ENCODE data around the gene IMPA2. TPM values are rescaled to one million over a fixed set of nuclear protein-coding genes. Genes with fewer than 3 reads are reported as not detected.

The IMPA2 gene
- total RNA-seq, 2 experiments from 2014 or later: 17.7 to 20.8 TPM

- no peak for ATAC-seq
These were observed 24.5 kb downstream of the IMPA2 start for GRCh38 chr18:12005538-12006487.

DNA sequence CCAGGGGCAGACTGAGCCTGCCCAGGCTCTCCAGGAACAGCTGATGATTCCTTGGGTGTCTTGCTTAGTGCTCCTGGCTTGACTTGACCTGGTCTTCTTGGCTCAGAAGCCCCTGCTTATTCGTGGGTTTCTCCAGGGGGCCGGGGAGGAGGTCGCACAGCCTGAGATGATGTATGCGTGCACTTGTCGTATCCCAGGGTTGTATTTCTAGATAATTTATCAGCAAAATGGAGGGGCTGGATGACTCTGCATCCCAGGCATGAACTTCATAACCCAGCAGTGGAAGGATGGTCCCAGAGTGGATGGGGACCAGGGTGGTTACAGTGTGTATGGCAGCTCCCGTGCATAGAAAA, 25.2 kb downstream of the IMPA2 start:
- TF ChIP-seq CTCF (IDR thresholded peaks at IDR 0.05): no peak
- Mint-ChIP-seq H3K9me3 (no peaks in the 10 kb centered on the region), H3K4me1 (ENCODE audit: low read depth) (no peaks in the 10 kb centered on the region), H3K36me3 (ENCODE audit: low read depth) (peaks cover under 1% of the 10 kb centered on the region), H3K4me3 (no peak overlapping the region), H3K27me3 (no peaks in the 10 kb centered on the region), H3K27ac (no peak overlapping the region)
- DNase-seq: no peak
- ChIA-PET POLR2A (no interaction called here), CTCF (interaction anchor here (1.2 kb wide), 1 partner anchor 68 kb away, joined by 4 read pairs; no protein-coding TSS in a partner anchor)
- intact Hi-C loops (cut with micrococcal nuclease): no loop called here
- ATAC-seq: no peak

More at GRCh38 chr18:12005538-12006487, 24.5 kb downstream of the IMPA2 start:
- no peak for TF ChIP-seq CTCF (IDR thresholded peaks at IDR 0.05)
- ChIA-PET POLR2A (no interaction called here), CTCF (interaction anchor here (1.2 kb wide), 1 partner anchor 68 kb away, joined by 4 read pairs; no protein-coding TSS in a partner anchor)
- no peaks in the 10 kb centered on the region for H3K9me3 Mint-ChIP-seq
- H3K4me3 Mint-ChIP-seq: no peak overlapping the region
- H3K36me3 Mint-ChIP-seq (ENCODE audit: low read depth): peaks cover 3% of the 10 kb centered on the region
- H3K27me3 Mint-ChIP-seq: no peaks in the 10 kb centered on the region
- intact Hi-C loops (cut with micrococcal nuclease): no loop called here
- H3K27ac Mint-ChIP-seq: no peak overlapping the region
- DNase-seq: no peak
- H3K4me1 Mint-ChIP-seq (ENCODE audit: low read depth): no peaks in the 10 kb centered on the region

- no peak for DNase-seq
- Mint-ChIP-seq H3K4me3 (no peak overlapping the region), H3K36me3 (ENCODE audit: low read depth) (no peaks in the 10 kb centered on the region), H3K27me3 (no peaks in the 10 kb centered on the region), H3K9me3 (no peaks in the 10 kb centered on the region), H3K27ac (no peak overlapping the region), H3K4me1 (ENCODE audit: low read depth) (no peaks in the 10 kb centered on the region)
- TF ChIP-seq CTCF (IDR thresholded peaks at IDR 0.05): no peak
- ChIA-PET CTCF (interaction anchor here (1.2 kb wide), 1 partner anchor 69 kb away, joined by 4 read pairs; no protein-coding TSS in a partner anchor), POLR2A (no interaction called here)
- intact Hi-C loops (cut with micrococcal nuclease): no loop called here
- ATAC-seq: no peak
These were observed 25.8 kb downstream of the IMPA2 start for GRCh38 chr18:12007063-12007462.

DNA sequence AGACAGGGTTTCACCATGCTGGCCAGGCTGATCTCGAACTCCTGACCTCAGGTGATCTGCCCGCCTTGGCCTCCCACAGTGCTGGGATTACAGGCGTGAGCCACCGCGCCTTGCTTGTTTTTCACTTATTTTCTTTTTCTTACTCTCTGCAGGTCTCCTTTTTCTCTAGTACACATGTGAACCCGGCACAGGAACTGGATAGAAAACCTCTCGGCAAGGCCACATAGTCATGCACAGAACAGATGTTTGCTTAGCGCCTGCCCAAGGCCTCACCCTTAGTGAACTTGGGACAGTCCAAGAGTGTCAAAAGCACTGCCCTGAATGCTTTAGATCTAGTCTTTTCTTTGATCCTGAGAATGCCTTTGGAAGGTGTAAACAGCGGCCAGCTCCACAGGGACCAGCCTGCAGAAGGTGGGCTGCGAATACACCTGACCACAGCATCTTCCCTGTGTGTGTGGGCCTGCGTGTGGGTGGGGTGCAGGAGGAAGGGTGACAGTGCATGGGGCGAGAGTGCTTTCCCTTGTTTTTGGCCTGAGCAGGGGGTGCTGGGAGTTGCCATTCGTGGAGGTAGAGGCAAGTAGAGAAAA, 27.0 kb downstream of the IMPA2 start:
- DNase-seq (no peak), ATAC-seq (no peak)
- POLR2A ChIA-PET: no interaction called here
- Mint-ChIP-seq H3K36me3 (ENCODE audit: low read depth) (no peaks in the 10 kb centered on the region), H3K9me3 (no peaks in the 10 kb centered on the region), H3K4me1 (ENCODE audit: low read depth) (no peaks in the 10 kb centered on the region), H3K27ac (no peak overlapping the region), H3K4me3 (no peak overlapping the region), H3K27me3 (no peaks in the 10 kb centered on the region)
- intact Hi-C loops (cut with micrococcal nuclease): no loop called here
- TF ChIP-seq CTCF (IDR thresholded peaks at IDR 0.05): no peak
- CTCF ChIA-PET: interaction anchor here (1.2 kb wide), 1 partner anchor 71 kb away, joined by 4 read pairs; no protein-coding TSS in a partner anchor

Measured in activated CD8-positive, alpha-beta T cell treated with anti-CD3 and anti-CD28 coated beads for 36 hours (primary cell).